Upper lobe of left lung (tissue), 4 donors: ENCODE results near the gene BSCL2.

Experiments used
- POLR2A ChIP-seq, 4 donors: fragments of 450-650 bp; IDR thresholded peaks; one replicate each; pipeline ENCODE4 v1.5.1; 2016 to 2017; ENCODE audit warnings: antibody characterized with exemption in 4 of 4, mild to moderate bottlenecking in 2 of 4
- TF ChIP-seq, protein P1 (sequence below), 6 experiments: fragments of 450-650 bp in 4 of 6; fragments of 200-600 bp in 2 of 6; sonication (generic) in 2 of 6; IDR thresholded peaks; one replicate each; pipeline ENCODE4 v1.5.1; 2016 to 2019; ENCODE audit warnings: antibody characterized with exemption in 6 of 6

- no peak for TF ChIP-seq POLR2A (IDR thresholded peaks at IDR 0.05)
- TF ChIP-seq, protein P1, sequence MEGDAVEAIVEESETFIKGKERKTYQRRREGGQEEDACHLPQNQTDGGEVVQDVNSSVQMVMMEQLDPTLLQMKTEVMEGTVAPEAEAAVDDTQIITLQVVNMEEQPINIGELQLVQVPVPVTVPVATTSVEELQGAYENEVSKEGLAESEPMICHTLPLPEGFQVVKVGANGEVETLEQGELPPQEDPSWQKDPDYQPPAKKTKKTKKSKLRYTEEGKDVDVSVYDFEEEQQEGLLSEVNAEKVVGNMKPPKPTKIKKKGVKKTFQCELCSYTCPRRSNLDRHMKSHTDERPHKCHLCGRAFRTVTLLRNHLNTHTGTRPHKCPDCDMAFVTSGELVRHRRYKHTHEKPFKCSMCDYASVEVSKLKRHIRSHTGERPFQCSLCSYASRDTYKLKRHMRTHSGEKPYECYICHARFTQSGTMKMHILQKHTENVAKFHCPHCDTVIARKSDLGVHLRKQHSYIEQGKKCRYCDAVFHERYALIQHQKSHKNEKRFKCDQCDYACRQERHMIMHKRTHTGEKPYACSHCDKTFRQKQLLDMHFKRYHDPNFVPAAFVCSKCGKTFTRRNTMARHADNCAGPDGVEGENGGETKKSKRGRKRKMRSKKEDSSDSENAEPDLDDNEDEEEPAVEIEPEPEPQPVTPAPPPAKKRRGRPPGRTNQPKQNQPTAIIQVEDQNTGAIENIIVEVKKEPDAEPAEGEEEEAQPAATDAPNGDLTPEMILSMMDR (IDR thresholded peaks at IDR 0.05), result no peak
These were observed 40.4 kb upstream of the BSCL2 start for GRCh38 chr11:62747475-62748160.
